Fibroblast of mammary gland (primary cell): ENCODE measurements around the gene ABCC5.
A peak's percentile ranks its signal among the peaks of the same experiment; 100 is the strongest.

Experiments used
- DNase-seq: peaks from one replicate; pipeline ENCODE4 v3.0.0-alpha.2; 2010; ENCODE audit warnings: low read depth
- H3K4me3 ChIP-seq: 2 replicates; pipeline ENCODE4 v1.5.1; 2011; ENCODE audit warnings: low read depth, mild to moderate bottlenecking, low read length, moderate library complexity; ENCODE audit not compliant: control insufficient read depth
- TF ChIP-seq, protein P1 (sequence below): conservative IDR thresholded peaks from 2 replicates; pipeline ENCODE4 v1.5.1; 2011; ENCODE audit warnings: low read depth, low read length, inconsistent platforms; ENCODE audit not compliant: control insufficient read depth, insufficient read depth

Gene ABCC5

DNA sequence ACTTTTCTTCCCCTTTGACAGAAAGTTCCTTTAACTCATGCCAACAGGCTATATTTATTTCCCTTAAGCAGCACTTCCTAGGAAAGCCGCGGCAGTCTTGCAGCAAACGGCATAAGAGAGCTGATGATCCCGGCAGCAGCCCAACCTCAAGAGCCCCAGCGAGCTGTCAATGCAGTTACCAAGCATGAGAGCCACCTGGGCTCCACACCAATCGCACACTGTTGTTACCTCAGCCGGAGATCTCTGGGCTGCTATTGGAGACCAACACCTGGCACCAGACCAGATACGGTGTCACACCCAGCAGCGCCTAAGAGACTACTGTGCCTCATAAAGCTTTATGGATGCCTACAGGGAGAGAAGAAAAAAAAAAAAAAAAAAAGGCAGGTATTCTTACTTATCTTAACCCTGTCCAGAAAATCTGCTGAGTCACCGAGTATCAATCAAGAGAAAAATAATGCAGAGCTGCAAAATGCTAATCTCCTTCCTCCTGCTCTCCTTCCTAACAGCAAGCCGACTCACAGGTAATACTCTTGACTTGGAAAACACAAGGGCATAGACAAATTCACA, 11.7 kb downstream of the ABCC5 start:
- peak; percentile 34 for DNase-seq
- no peak overlapping the region for H3K4me3 ChIP-seq
- TF ChIP-seq, protein P1, sequence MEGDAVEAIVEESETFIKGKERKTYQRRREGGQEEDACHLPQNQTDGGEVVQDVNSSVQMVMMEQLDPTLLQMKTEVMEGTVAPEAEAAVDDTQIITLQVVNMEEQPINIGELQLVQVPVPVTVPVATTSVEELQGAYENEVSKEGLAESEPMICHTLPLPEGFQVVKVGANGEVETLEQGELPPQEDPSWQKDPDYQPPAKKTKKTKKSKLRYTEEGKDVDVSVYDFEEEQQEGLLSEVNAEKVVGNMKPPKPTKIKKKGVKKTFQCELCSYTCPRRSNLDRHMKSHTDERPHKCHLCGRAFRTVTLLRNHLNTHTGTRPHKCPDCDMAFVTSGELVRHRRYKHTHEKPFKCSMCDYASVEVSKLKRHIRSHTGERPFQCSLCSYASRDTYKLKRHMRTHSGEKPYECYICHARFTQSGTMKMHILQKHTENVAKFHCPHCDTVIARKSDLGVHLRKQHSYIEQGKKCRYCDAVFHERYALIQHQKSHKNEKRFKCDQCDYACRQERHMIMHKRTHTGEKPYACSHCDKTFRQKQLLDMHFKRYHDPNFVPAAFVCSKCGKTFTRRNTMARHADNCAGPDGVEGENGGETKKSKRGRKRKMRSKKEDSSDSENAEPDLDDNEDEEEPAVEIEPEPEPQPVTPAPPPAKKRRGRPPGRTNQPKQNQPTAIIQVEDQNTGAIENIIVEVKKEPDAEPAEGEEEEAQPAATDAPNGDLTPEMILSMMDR, result no peak

DNA sequence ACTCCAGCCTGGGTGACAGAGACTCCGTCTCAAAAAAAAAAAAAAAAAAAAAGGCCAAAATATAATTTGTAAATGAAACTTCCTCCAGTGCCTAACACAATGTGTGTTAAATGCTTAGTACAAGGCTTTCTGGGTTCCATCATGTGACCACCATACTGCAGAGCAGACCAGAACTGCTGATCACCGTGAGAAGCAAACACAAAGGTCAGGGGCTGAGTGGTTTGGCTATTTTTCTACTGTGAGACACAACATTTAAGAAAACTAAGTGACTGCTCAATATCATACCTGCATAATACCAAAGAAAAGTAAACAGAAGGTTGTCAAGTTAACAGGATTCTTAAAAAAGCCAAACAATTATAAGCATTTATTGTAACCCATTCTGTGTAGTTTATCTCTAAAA, 13.2 kb downstream of the ABCC5 start:
- no peak for DNase-seq
- H3K4me3 ChIP-seq, result no peak overlapping the region
- TF ChIP-seq, protein P1, result no peak

DNA sequence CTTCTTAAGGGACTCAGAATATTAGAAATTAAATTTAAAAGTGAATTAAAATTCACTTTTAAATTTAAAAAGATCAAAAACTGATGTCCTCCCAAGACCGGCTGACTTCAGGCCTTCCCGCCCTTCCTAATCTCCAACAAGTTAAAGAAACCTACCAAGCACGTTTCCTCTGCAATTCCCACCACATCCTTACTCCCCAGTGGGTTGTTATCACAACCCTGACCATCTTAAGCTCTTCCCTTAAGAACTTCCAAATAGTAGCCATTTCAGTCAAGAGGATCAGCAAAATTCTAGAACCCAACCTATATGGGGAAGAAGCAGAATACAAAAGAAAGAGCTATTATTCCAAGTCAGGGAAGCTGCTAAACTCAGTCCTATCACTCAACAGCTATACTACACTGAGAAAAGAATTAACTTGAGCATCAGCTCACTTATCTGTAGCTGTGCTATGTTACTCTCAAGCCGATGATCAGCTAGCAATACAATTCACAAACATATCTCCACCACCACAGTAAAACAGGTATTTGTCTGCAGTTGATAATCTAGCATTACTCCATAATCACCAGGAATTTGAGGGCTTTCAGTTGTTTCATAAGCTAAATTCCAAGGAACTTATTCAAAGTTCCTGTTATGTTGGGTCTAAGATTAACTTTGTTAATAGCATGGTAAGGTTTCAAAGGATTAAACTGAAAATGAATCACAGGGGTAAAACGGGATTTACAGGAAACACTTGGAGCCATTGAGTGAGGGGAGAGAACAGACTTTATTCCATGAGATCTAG, 14.3 kb downstream of the ABCC5 start:
- no peak overlapping the region for H3K4me3 ChIP-seq
- peak; percentile 38 for DNase-seq
- TF ChIP-seq, protein P1, result no peak

DNA sequence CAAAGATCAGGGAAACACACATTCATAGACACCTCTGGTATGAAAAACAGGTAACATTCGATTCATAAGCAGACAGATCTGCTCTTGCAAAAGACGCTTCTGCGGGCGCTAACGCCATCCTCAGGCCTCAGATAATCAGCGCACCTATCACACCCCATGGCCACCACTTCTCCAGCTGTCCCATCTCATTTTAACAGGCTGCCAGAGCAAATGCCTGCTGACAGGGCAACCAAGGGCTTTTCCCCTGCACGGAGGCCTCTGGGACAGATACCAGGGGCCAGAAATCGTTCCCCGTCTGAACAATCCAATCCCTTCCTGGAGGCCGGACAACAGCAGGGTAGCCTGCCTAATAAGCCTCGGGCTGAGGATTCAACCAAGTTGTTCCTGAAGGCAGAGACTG, 15.2 kb downstream of the ABCC5 start:
- no peak for DNase-seq
- TF ChIP-seq, protein P1, result no peak
- H3K4me3 ChIP-seq, result no peak overlapping the region

DNA sequence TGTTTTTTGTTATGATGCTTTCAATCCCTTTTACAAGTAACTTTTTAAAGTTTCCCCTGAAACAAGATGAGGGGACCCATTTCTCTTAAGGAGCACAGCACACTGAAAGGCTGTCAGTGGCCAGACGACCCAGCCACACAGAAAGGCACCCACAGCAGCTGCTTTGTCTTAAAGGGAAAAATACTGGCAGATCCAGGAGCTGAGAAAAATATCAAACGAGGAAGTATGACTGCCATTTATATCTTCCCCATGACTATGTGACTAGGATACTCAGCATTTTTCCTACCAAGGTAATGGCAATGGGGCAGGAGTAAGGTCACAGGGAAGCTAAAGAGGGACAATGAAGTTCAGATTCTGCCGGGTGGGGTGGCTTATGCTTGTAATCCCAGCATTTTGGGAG, 15.9 kb downstream of the ABCC5 start:
- no peak overlapping the region for H3K4me3 ChIP-seq
- no peak for DNase-seq
- TF ChIP-seq, protein P1, result no peak

DNA sequence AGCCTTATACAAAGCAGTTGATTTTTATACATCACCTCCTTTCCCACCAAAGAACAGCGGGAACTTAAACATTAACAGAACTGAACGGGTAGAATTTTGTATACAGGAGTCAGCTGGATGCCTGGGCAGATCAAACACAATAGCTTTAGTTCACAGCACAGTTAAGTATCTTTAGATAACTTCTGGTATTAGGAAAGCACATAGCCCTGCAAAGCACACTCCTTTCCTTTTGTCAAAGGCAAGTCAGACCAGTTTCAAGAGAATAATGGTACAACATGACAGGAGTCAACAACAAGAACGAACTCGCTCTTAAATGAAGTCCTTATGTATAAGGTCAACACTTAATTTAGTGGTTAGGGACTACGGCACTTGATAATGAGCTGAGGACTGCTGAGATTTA, 26.3 kb downstream of the ABCC5 start:
- no peak overlapping the region for H3K4me3 ChIP-seq
- TF ChIP-seq, protein P1, result no peak
- no peak for DNase-seq
